ENCODE data around the gene CRYBG3. TPM values are rescaled to one million over a fixed set of nuclear protein-coding genes. Genes with fewer than 3 reads are reported as not detected.

The CRYBG3 gene
- 67.5 TPM for total RNA-seq
- polyA plus RNA-seq: 16.2 TPM

DNA sequence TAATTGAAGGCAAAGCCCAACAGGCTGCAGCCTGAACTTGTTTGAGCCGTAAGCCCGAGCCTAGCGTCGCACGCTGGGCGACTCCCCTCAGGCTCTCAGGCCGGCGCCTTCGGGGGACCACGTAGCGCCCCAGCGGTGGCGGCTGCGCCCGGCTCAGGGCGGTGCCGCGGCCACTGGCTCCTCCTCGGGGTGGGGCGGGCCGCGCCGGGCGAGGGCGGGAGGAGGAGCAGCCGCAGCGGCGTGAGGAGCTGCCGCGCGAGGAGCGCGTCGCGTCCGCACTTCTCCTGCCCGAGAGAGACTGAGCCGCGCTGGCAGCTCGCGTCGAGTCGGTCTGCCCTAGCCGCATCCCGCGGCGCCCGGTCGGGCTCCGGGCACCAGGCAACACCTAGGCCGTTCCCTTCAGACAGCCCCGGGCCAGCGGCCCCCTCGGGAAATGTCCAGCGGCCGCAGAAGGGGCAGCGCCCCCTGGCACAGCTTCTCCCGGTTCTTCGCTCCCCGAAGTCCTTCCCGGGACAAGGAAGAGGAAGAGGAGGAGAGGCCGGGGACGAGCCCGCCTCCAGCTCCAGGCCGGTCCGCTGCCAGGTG is at the start of gene CRYBG3:
Gene CRYBG3 (plus strand): TSS at position 238 of the 585 bp plus-strand sequence. CDS start 196 bp downstream, at position 434.
- WGBS: under 1% methylated on average over 66 of the region's 66 CpGs
- peak; percentile 29 for DNase-seq (ENCODE audit: extremely low spot score)
- H3K36me3 ChIP-seq (ENCODE audit: insufficient read depth): no peaks in the 10 kb centered on the region
- H3K4me3 ChIP-seq (ENCODE audit: low read depth, low read length): peak within 1 kb of the TSS; percentile 94
- peaks cover 6% of the 10 kb centered on the region for H3K4me1 ChIP-seq (ENCODE audit: insufficient read depth)
- H3K27ac ChIP-seq (ENCODE audit: low read depth): peak within 1 kb of the TSS; percentile 94

DNA sequence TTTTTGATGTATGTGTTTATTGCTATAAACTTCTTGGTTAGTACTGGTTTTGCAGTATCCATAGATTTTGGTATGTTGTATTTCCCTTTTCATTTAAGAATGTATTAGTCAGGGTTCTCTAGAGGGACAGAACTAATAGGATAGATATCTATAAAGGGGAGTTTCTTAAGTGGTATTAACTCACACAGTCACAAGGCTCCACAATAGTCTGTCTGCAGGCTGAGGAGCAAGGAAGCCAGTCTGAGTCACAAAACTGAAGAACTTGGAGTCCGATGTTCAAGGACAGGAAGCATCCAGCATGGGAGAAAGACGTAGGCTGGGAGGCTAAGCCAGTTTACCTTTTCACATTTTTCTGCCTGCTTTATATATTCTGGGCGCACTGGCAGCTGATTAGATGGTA is 48.9 kb upstream of the CRYBG3 start:
- 95% methylated on average over 3 of the region's 3 CpGs for WGBS
- DNase-seq (ENCODE audit: extremely low spot score): no peak
- no peak overlapping the region for H3K4me3 ChIP-seq (ENCODE audit: low read depth, low read length)
- H3K27ac ChIP-seq (ENCODE audit: low read depth): no peak overlapping the region
- no peaks in the 10 kb centered on the region for H3K36me3 ChIP-seq (ENCODE audit: insufficient read depth)
- H3K4me1 ChIP-seq (ENCODE audit: insufficient read depth): no peaks in the 10 kb centered on the region

DNA sequence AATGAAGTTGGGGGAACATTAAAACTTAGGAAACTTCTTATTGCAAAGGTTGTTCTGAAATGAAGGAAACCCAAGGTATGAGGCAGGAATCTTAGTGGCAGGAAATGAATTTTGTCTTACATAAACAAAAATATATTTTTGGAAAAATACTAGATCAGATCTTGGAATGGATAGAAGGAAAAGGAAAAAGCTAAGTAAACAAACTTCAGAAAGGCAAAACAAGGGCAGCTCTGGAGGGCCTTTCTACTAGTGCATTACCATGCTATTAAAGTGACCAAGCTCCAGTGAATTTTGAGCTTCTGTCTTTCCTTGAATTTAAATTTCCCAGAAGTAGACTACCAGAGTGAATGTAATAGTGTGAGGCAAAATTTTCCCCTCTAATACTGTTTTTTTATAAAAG is 43.7 kb upstream of the CRYBG3 start:
- H3K27ac ChIP-seq (ENCODE audit: low read depth): no peak overlapping the region
- H3K36me3 ChIP-seq (ENCODE audit: insufficient read depth): peaks cover 2% of the 10 kb centered on the region
- H3K4me1 ChIP-seq (ENCODE audit: insufficient read depth): peaks cover 1% of the 10 kb centered on the region
- DNase-seq (ENCODE audit: extremely low spot score): no peak
- H3K4me3 ChIP-seq (ENCODE audit: low read depth, low read length): no peak overlapping the region

DNA sequence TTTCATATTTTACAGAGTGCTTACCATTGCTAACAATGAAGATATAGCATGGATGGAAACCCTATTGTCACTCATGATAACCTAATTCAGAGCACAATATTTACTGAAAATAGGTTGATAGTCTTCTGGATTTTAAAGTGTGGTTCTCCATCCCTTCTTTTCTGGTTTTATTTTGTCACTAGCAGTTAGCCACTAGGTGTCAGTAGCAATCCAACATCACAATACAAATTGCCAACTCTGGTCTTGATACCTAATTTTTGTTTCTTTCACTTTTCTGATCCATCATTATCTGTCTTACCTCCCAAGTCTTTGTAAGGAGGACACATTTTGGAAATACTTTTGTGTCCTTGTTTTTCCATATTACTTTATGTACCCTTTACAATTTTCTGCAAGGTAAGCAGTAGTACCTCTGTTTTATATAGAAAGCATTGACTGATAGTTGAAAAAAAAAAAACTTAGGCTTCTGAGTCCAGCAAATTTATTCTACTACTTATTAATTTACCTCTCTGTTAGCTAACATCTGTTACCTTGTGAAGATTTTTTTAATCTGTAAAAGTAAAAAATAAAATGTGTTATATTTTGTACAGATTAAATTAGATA is 28.3 kb upstream of the CRYBG3 start:
- peak; percentile 4 for DNase-seq (ENCODE audit: extremely low spot score)
- Histone ChIP-seq H3K27ac (ENCODE audit: low read depth) (no peak overlapping the region), H3K4me3 (ENCODE audit: low read depth, low read length) (no peak overlapping the region)

DNA sequence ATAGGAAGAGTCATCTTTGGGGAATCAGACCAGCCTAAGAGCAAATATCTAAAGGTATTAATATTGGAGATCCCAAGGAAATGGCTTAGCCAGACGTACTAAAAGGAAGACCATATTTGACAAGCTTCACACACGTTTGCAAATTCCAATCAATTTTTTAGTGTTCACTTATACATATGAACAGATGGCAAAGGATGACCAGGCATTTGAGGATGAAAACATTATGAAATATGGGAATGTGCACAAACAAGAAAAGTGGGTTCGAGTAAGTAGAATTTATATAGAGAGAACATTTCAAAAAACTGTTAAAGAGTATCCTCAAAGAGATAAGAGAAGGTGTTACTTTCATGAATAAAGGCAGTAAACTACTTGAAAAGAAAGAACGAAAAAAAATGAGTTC is 25.9 kb upstream of the CRYBG3 start:
- WGBS: 92% methylated on average over 4 of the region's 4 CpGs
- H3K4me3 ChIP-seq (ENCODE audit: low read depth, low read length): no peak overlapping the region
- no peak for DNase-seq (ENCODE audit: extremely low spot score)
- no peaks in the 10 kb centered on the region for H3K4me1 ChIP-seq (ENCODE audit: insufficient read depth)
- H3K27ac ChIP-seq (ENCODE audit: low read depth): no peak overlapping the region
- peaks cover 2% of the 10 kb centered on the region for H3K36me3 ChIP-seq (ENCODE audit: insufficient read depth)

More for the DNA sequence above, 28.3 kb upstream of the CRYBG3 start:
- H3K4me1 ChIP-seq (ENCODE audit: insufficient read depth): no peaks in the 10 kb centered on the region
- no peaks in the 10 kb centered on the region for H3K36me3 ChIP-seq (ENCODE audit: insufficient read depth)

DNA sequence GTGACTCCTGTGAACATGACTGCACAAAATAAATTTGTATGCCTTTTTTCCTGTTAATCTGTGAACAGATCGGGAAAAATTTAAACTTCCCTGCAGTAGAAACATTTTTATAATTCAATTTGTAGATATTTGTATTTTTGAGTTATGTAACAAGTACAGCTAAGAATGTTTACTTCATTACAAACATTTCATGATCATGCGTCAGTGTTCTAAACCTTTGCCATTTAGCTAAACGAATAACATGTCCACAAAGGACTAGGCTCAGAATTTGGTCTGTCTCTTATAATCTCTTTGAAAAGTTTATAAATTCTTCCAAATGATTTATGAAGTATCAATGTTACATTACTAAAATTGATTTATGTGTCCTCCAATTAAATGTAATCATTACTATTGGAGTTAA is 17.3 kb upstream of the CRYBG3 start:
- no peak for DNase-seq (ENCODE audit: extremely low spot score)
- Histone ChIP-seq H3K4me1 (ENCODE audit: insufficient read depth) (no peaks in the 10 kb centered on the region), H3K4me3 (ENCODE audit: low read depth, low read length) (no peak overlapping the region), H3K27ac (ENCODE audit: low read depth) (no peak overlapping the region), H3K36me3 (ENCODE audit: insufficient read depth) (peaks cover 2% of the 10 kb centered on the region)
- WGBS: 53% methylated on average over 3 of the region's 3 CpGs

DNA sequence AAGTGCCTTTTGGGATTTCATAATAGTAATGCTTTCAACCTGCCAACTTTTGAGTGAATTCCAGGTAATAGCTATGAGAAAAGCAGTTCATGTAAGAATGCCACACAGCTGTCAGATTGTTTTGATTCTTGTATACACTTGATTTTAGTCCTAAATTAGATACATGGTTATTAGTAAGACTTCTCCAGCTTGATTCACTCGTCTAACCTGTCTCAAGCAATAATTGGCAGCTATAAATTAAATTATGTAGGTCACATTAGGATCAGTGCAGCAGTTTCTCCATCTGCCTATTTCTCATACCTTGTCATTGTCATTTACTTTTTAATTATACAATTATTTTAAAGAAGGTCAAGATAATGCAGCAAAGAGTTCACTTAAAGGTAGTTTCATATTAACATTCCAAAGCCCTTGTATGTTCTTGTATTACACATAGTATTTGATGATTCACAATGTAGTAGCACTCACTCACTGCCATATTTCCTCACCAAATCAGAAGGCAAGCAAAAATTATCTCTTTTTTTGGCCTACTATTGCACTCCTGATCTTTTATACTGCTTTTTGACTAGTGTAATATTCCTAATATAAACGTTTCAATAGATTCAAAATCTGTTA is 10.9 kb upstream of the CRYBG3 start:
- Histone ChIP-seq H3K27ac (ENCODE audit: low read depth) (no peak overlapping the region), H3K36me3 (ENCODE audit: insufficient read depth) (no peaks in the 10 kb centered on the region), H3K4me3 (ENCODE audit: low read depth, low read length) (no peak overlapping the region), H3K4me1 (ENCODE audit: insufficient read depth) (no peaks in the 10 kb centered on the region)
- WGBS: 75% methylated on average over 2 of the region's 2 CpGs
- DNase-seq (ENCODE audit: extremely low spot score): no peak

DNA sequence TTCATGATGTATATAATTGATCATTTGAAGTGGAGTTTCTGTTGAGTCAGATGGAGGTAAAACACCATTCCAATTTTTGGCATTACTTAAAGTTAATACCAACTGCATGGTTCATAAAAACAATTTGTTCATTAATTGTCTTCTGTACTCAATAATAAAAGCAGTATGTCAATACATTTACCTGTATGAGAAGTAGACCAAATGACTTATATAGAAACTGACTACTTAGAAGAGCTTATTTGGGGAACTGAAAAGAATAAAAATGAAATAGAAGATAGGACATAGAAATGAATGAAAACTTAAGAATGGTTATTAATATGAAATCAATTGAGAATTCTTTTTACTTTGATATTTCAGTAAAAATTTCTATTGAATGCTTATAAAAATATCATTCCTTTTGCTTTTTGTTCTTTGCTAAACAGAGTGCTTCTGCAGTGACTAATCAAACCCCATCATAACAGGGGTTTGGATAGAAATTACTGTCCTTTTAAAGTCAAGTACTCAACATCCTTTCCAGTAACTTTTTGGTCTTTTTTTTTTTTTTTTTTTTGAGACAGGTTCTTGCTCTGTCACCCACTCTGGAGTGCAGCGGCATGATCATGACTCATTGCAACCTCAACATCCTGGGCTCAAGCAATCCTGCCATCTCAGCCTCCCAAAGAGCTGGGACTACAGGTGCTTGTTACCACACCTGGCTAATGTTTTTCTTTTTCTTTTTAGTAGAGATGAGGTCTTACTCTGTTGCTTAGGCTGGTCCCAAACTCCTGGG is 6.5 kb upstream of the CRYBG3 start:
- Histone ChIP-seq H3K4me3 (ENCODE audit: low read depth, low read length) (no peak overlapping the region), H3K36me3 (ENCODE audit: insufficient read depth) (no peaks in the 10 kb centered on the region), H3K4me1 (ENCODE audit: insufficient read depth) (no peaks in the 10 kb centered on the region), H3K27ac (ENCODE audit: low read depth) (no peak overlapping the region)
- DNase-seq (ENCODE audit: extremely low spot score): no peak
- WGBS: 50% methylated on average over 1 of the region's 1 CpG

DNA sequence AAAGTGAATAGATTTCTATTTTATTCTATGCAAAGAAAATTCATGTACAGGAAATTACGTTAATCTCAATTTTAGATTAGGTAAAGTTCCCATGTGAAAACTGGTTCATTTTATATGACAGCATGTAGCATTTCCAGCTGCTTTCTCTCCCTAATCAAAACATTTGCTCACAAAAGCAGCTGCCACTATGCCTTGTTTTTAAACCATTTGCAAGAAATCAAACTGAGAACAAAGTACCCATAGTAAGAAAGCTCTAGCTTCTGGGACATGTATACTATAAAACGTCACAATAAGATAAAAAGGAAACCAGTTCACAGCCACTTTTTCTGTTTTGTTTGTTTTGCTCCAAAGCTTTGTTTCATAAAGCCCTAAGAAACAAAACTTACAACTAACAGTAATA is 5.0 kb upstream of the CRYBG3 start:
- DNase-seq (ENCODE audit: extremely low spot score): no peak
- H3K4me3 ChIP-seq (ENCODE audit: low read depth, low read length): no peak overlapping the region
- no peaks in the 10 kb centered on the region for H3K4me1 ChIP-seq (ENCODE audit: insufficient read depth)
- H3K36me3 ChIP-seq (ENCODE audit: insufficient read depth): no peaks in the 10 kb centered on the region
- no peak overlapping the region for H3K27ac ChIP-seq (ENCODE audit: low read depth)
- 65% methylated on average over 2 of the region's 2 CpGs for WGBS

DNA sequence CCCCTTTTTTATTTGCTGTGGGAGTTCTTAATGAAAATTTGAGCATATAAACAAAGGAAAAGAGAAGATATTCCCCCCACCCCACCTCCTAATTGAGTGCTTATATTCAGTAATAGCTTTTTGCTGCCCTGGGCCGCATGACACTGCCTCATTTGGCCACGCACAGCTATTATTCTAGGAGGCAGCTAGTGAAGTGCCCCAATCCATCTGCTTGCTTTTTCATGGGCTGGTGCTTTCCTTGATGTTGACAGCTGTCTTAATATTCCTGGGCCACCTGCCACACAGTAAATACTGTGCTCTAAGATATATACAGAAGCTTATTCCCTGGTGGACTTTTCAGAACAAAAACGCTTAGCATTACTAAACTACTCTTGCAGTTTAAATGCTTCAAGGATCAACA is 3.8 kb upstream of the CRYBG3 start:
- H3K4me1 ChIP-seq (ENCODE audit: insufficient read depth): no peaks in the 10 kb centered on the region
- H3K27ac ChIP-seq (ENCODE audit: low read depth): no peak overlapping the region
- no peak for DNase-seq (ENCODE audit: extremely low spot score)
- 82% methylated on average over 3 of the region's 3 CpGs for WGBS
- H3K36me3 ChIP-seq (ENCODE audit: insufficient read depth): no peaks in the 10 kb centered on the region
- H3K4me3 ChIP-seq (ENCODE audit: low read depth, low read length): no peak overlapping the region

DNA sequence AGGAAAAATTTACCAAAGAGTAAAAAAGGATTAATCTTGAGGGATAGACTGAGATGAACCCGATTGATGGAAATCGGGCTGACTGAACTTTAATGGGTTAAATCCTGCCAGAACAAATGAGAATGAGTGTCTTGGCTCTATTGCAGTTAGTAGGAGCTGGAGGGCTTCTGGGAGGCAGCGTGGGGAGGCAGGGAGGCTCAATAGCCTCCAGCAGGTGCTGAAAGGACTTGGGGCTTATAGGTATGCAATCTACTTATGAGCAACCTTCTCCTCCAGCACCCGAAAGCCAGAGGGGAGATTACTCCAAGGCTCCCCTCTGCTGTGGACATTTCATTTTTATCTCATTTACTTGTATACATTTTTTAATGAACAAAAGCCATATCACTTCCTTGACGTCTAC is 1.0 kb upstream of the CRYBG3 start:
- peak overlapping the region; percentile 94 for H3K4me3 ChIP-seq (ENCODE audit: low read depth, low read length)
- H3K27ac ChIP-seq (ENCODE audit: low read depth): no peak overlapping the region
- no peak for DNase-seq (ENCODE audit: extremely low spot score)
- peaks cover 4% of the 10 kb centered on the region for H3K4me1 ChIP-seq (ENCODE audit: insufficient read depth)
- no peaks in the 10 kb centered on the region for H3K36me3 ChIP-seq (ENCODE audit: insufficient read depth)
- WGBS: 86% methylated on average over 5 of the region's 5 CpGs

DNA sequence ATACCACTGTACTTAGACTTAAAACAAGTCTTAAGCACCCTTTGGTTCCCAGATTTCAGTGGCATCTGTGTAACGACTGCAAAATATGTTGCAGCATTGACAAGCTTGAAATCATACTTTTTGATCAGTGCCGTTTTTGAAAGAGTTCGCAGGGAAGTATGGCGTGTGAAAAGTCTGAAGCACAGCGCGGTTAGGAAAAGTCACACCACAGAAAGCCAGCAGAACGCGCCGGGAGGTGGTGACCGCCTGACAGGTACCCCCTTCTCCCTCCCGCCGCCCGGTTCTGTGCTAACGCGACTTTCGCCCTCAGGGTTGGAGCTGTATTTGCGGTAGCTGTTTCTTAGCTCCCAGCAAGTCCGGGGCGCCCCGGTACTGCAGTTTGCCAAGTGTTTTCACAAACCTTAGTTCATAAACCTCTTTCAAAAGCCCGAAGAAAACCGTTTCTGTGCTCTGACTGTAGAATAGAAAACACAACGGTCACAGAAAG is 481 bp upstream of the CRYBG3 start:
- no peaks in the 10 kb centered on the region for H3K36me3 ChIP-seq (ENCODE audit: insufficient read depth)
- peak overlapping the region; percentile 86 for H3K27ac ChIP-seq (ENCODE audit: low read depth)
- DNase-seq (ENCODE audit: extremely low spot score): no peak
- peaks cover 6% of the 10 kb centered on the region for H3K4me1 ChIP-seq (ENCODE audit: insufficient read depth)
- WGBS: 1% methylated on average over 23 of the region's 23 CpGs
- peak overlapping the region; percentile 94 for H3K4me3 ChIP-seq (ENCODE audit: low read depth, low read length)

DNA sequence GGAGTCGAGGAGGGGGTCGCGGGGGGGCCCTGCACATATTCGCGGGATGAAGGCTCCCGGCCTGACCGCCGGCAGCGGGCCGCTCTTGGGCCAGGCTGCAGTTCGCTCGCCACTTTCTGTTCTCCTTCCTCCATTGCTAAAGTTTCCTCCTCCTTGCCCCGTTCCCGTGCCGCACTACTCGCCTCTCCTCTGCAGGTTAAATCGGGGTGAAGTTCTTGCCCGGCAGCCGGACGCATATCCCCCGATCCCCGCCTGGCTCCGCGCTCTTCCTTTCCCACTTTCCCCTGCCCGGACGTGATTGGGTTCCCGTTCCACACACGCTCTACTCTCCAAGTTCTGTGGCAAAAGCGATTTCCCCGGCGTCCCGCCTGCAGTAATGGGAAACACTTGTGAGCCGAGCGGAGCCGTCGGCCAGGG is 556 bp downstream of the CRYBG3 start:
- Histone ChIP-seq H3K36me3 (ENCODE audit: insufficient read depth) (no peaks in the 10 kb centered on the region), H3K4me3 (ENCODE audit: low read depth, low read length) (peak overlapping the region; percentile 94), H3K27ac (ENCODE audit: low read depth) (peak overlapping the region; percentile 94), H3K4me1 (ENCODE audit: insufficient read depth) (peaks cover 6% of the 10 kb centered on the region)
- DNase-seq (ENCODE audit: extremely low spot score): peak; percentile 28
- under 1% methylated on average over 36 of the region's 36 CpGs for WGBS
